Measurements from ENCODE around the gene ASTN2. TPM values are rescaled to one million over a fixed set of nuclear protein-coding genes. Genes with fewer than 3 reads are reported as not detected.

ASTN2 gene
- total RNA-seq, 2 experiments from 2014 or later, result 5.2 to 6.0 TPM

GRCh38 chr9:116449949-116450348 is 964.9 kb downstream of the ASTN2 start:
- Mint-ChIP-seq H3K9me3 (no peaks in the 10 kb centered on the region), H3K27me3 (no peaks in the 10 kb centered on the region), H3K36me3 (no peaks in the 10 kb centered on the region), H3K4me1 (no peaks in the 10 kb centered on the region), H3K27ac (no peak overlapping the region), H3K4me3 (no peak overlapping the region)
- ATAC-seq (ENCODE audit: low read depth) (no peak), DNase-seq (no peak)
- POLR2A ChIA-PET, result no interaction called here

DNA sequence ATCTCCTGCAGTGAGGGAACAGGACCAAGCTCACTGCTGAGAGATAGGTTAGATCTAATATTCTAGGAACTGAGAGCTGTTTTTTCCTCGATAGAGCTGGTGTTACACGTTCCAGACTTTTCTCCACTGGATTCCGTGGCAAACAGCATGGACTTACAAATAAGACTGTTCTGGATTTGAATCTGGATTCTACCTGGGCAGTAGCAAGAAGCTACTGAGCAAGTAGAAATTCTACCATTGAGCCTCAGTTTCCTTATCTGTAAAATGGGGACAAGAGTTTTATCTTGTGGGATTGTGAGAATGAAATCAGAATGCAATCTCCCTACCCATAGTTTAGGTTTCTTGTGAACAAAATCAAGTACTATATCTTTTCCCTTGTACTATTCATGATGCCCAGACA is 966.4 kb downstream of the ASTN2 start:
- H3K27me3 Mint-ChIP-seq, result no peaks in the 10 kb centered on the region
- POLR2A ChIA-PET, result no interaction called here

GRCh38 chr9:116447934-116448333 is 966.9 kb downstream of the ASTN2 start:
- Mint-ChIP-seq H3K4me3 (no peak overlapping the region), H3K27me3 (no peaks in the 10 kb centered on the region), H3K9me3 (no peaks in the 10 kb centered on the region), H3K27ac (no peak overlapping the region), H3K4me1 (no peaks in the 10 kb centered on the region), H3K36me3 (no peaks in the 10 kb centered on the region)
- DNase-seq, result no peak
- POLR2A ChIA-PET, result no interaction called here
- no peak for ATAC-seq (ENCODE audit: low read depth)

More for the DNA sequence above, 966.4 kb downstream of the ASTN2 start:
- no peak overlapping the region for H3K27ac Mint-ChIP-seq
- DNase-seq, result no peak
- no peaks in the 10 kb centered on the region for H3K9me3 Mint-ChIP-seq
- no peak for ATAC-seq (ENCODE audit: low read depth)
- no peaks in the 10 kb centered on the region for H3K4me1 Mint-ChIP-seq
- no peaks in the 10 kb centered on the region for H3K36me3 Mint-ChIP-seq
- no peak overlapping the region for H3K4me3 Mint-ChIP-seq

DNA sequence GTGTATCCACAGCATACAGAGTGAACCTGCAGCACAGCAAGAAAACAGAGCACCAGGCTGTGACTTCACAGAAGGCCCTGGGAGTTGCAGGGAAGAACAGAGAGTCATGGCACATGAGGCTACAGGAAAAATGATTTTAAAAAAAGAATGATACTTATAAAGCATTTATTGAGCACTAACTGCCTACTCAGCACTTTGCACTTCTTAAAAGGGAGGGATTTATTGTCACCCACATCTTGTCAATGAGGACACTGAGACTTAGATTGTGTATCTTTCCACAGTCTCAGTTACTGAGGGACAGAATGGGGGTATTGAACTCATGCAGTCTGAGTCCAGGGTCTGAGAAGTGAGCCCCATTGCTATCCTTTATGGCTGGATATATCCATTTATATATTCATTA is 972.3 kb downstream of the ASTN2 start:
- POLR2A ChIA-PET, result no interaction called here
- Mint-ChIP-seq H3K4me1 (no peaks in the 10 kb centered on the region), H3K27me3 (no peaks in the 10 kb centered on the region), H3K36me3 (peaks cover 15% of the 10 kb centered on the region), H3K9me3 (no peaks in the 10 kb centered on the region), H3K27ac (no peak overlapping the region), H3K4me3 (no peak overlapping the region)
- ATAC-seq (ENCODE audit: low read depth), result no peak
- no peak for DNase-seq

DNA sequence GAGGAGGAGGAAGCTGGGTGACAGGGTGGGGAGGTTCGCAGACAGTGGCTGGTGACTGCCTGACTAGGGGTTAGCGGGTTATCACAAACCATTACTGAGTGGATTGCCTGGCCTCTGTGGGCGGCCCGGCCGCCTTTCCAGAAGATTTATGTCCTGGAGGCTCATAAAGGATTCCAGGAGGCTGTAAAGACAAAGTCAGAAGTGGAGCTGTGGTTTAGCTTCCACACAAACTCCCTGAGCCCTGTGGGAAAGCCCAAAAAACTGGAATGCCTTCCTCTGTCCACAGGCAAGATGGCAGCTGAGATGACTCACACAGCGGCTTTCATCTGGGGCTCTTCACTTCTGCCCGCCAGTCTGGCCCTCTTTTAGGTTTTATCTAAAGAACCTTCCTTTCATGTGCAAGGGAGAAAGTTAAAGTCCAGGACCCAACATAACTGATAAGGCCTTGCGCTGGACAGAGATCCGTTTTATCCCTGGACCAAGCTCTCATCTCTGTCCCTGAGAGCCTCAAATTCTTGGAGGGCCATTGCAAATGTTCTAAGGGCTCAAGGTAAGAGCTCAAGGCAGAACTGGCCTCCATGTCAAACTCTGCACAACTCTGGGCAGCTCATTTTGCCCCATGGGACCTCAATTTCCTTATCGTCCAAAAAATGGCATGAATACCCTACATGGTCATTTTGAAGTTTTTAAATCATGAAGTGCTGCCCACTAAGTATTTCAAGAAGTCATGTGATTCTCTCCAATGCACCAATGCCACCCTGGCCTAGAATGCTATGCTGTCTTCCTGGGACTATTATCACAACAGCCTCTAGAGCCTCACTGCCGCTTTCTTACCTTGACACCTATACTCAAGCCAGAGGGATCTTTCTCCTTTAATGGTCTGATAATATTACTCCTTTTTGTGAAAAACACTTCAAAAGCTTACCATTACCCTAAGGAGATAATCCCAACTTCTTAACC is 977.2 kb downstream of the ASTN2 start:
- peaks cover 15% of the 10 kb centered on the region for H3K36me3 Mint-ChIP-seq

DNA sequence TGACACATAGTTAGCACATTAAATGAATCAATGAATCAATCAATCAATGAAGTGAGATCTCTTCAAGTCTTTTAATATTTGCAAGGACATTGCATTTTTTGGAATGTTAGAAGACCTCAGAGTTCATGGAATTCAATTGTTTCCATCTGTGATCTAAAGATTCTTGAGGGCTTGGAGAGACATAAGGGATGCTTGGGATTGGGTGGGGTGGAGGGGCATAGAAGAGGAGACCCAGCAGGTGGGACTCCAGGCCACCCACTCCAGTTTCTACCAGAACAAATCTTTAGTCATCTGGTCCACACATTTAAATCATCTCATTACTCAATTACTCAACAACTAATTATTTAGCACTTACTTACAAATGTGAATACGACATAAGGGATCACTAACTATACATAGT is 978.7 kb downstream of the ASTN2 start:
- POLR2A ChIA-PET, result no interaction called here
- H3K27me3 Mint-ChIP-seq, result no peaks in the 10 kb centered on the region
- H3K4me3 Mint-ChIP-seq, result no peak overlapping the region
- H3K36me3 Mint-ChIP-seq, result peaks cover 12% of the 10 kb centered on the region
- H3K4me1 Mint-ChIP-seq, result no peaks in the 10 kb centered on the region
- H3K9me3 Mint-ChIP-seq, result no peaks in the 10 kb centered on the region
- H3K27ac Mint-ChIP-seq, result no peak overlapping the region
- ATAC-seq (ENCODE audit: low read depth) (no peak), DNase-seq (no peak)

More for the DNA sequence above, 977.2 kb downstream of the ASTN2 start:
- Mint-ChIP-seq H3K9me3 (no peaks in the 10 kb centered on the region), H3K27ac (no peak overlapping the region), H3K4me3 (no peak overlapping the region), H3K4me1 (no peaks in the 10 kb centered on the region), H3K27me3 (no peaks in the 10 kb centered on the region)
- no peak for DNase-seq
- no peak for ATAC-seq (ENCODE audit: low read depth)
- POLR2A ChIA-PET, result no interaction called here

GRCh38 chr9:116435706-116436105 is 979.2 kb downstream of the ASTN2 start:
- Mint-ChIP-seq H3K36me3 (peaks cover 11% of the 10 kb centered on the region), H3K27me3 (no peaks in the 10 kb centered on the region), H3K27ac (no peak overlapping the region), H3K4me3 (no peak overlapping the region), H3K9me3 (no peaks in the 10 kb centered on the region), H3K4me1 (no peaks in the 10 kb centered on the region)
- ATAC-seq (ENCODE audit: low read depth), result no peak
- no peak for DNase-seq
- POLR2A ChIA-PET, result no interaction called here

- no peak overlapping the region for H3K4me3 Mint-ChIP-seq
- H3K36me3 Mint-ChIP-seq, result peaks cover 2% of the 10 kb centered on the region
- no peaks in the 10 kb centered on the region for H3K9me3 Mint-ChIP-seq
- no peak for ATAC-seq (ENCODE audit: low read depth)
- H3K27ac Mint-ChIP-seq, result no peak overlapping the region
- POLR2A ChIA-PET, result no interaction called here
- no peaks in the 10 kb centered on the region for H3K27me3 Mint-ChIP-seq
- DNase-seq, result no peak
- H3K4me1 Mint-ChIP-seq, result no peaks in the 10 kb centered on the region
Measured at GRCh38 chr9:116434314-116434713, 980.5 kb downstream of the ASTN2 start.

GRCh38 chr9:116432051-116432450 is 982.8 kb downstream of the ASTN2 start:
- Mint-ChIP-seq H3K27ac (no peak overlapping the region), H3K27me3 (no peaks in the 10 kb centered on the region), H3K4me3 (no peak overlapping the region), H3K36me3 (peaks cover 2% of the 10 kb centered on the region), H3K4me1 (no peaks in the 10 kb centered on the region), H3K9me3 (no peaks in the 10 kb centered on the region)
- DNase-seq (no peak), ATAC-seq (ENCODE audit: low read depth) (no peak)
- POLR2A ChIA-PET, result no interaction called here

DNA sequence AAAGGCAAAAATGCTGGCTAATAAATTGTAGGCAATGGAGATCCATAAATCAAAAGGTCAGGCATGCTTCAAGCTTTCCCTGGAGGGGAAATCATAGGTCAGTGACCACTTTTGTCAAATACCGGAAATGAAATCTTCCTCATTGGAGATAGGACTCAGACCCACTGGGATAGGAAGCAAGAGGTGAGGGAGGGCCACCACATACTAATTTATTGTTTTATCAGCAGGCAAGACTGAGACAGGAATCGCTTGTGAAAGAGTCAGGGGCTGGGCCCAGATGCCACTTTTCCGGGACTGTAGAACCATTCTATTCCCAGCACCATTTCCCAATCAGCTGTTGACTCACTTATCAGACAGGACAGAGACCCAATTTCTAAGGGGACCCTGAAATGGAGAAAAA is 984.0 kb downstream of the ASTN2 start:
- H3K36me3 Mint-ChIP-seq, result peaks cover 2% of the 10 kb centered on the region
- no peak overlapping the region for H3K27ac Mint-ChIP-seq
- no peaks in the 10 kb centered on the region for H3K27me3 Mint-ChIP-seq
- no peak for DNase-seq
- ATAC-seq (ENCODE audit: low read depth), result no peak
- no peaks in the 10 kb centered on the region for H3K4me1 Mint-ChIP-seq
- H3K9me3 Mint-ChIP-seq, result no peaks in the 10 kb centered on the region
- H3K4me3 Mint-ChIP-seq, result no peak overlapping the region
- POLR2A ChIA-PET, result no interaction called here

GRCh38 chr9:116425244-116425643 is 989.6 kb downstream of the ASTN2 start:
- no peaks in the 10 kb centered on the region for H3K27me3 Mint-ChIP-seq
- H3K4me1 Mint-ChIP-seq, result no peaks in the 10 kb centered on the region
- ATAC-seq (ENCODE audit: low read depth) (no peak), DNase-seq (no peak)
- POLR2A ChIA-PET, result no interaction called here
- peaks cover 6% of the 10 kb centered on the region for H3K36me3 Mint-ChIP-seq
- no peak overlapping the region for H3K4me3 Mint-ChIP-seq
- no peak overlapping the region for H3K27ac Mint-ChIP-seq
- no peaks in the 10 kb centered on the region for H3K9me3 Mint-ChIP-seq

GRCh38 chr9:116423149-116423548 is 991.7 kb downstream of the ASTN2 start:
- POLR2A ChIA-PET, result no interaction called here
- no peak overlapping the region for H3K4me3 Mint-ChIP-seq
- H3K4me1 Mint-ChIP-seq, result no peaks in the 10 kb centered on the region
- H3K36me3 Mint-ChIP-seq, result peaks cover 9% of the 10 kb centered on the region
- H3K9me3 Mint-ChIP-seq, result no peaks in the 10 kb centered on the region
- no peak for DNase-seq
- ATAC-seq (ENCODE audit: low read depth), result no peak
- H3K27me3 Mint-ChIP-seq, result no peaks in the 10 kb centered on the region
- no peak overlapping the region for H3K27ac Mint-ChIP-seq

DNA sequence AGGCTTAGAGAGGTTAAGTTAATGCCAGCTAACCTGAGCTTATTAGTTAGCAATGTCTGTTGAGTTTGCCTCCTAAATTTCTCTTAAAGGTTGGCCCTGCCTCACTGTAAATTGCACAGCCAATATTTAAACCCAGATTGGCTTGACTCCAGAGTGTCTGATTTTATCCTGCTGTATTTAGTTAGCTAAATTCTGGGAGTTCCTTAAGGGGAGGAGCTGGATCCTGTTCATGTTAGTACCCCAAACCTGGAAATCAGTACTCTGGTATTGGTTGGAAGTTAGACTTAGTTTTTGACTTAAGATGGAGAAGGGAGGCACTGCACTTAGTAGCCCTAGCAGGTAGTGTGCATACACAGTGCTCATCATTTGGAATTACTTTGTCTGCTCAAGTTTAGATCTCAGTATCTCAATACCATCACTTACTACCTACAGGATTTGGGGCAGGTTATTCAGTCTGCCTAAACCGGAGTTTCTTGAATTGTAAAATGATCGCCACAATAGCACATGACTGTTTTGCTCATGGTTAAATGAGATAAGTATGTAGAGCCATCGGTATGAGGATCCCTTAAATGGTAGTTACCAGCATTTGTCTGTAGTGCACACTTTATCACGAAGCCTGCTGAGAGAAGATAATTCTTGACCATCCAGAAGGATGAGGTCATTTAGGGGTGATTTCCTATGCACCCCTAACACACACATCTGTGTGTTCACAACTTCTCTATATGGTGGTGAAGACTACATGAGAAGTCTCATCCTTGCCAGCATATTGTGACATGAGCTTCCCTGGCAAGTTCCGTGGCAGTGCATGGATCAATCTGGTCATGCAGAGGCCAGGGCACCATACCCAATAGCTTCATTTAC is 992.5 kb downstream of the ASTN2 start:
- ATAC-seq (ENCODE audit: low read depth) (no peak), DNase-seq (no peak)
- POLR2A ChIA-PET, result no interaction called here
- Mint-ChIP-seq H3K27ac (no peak overlapping the region), H3K36me3 (peaks cover 7% of the 10 kb centered on the region), H3K9me3 (no peaks in the 10 kb centered on the region), H3K4me1 (no peaks in the 10 kb centered on the region), H3K27me3 (no peaks in the 10 kb centered on the region), H3K4me3 (no peak overlapping the region)

Data from activated naive CD8-positive, alpha-beta T cell treated with anti-CD3 and anti-CD28 coated beads, Interleukin-2, amount 10 ng/mL, durations not matched to agents 7 days and 5 days (primary cell).